Activated CD4-positive, alpha-beta T cell treated with anti-CD3 and anti-CD28 coated beads for 36 hours (primary cell): ENCODE results near the gene ZG16B. TPM values are rescaled to one million over a fixed set of nuclear protein-coding genes. Genes with fewer than 3 reads are reported as not detected.

Experiments used
- ATAC-seq: fragments of 200-7000 bp; cut with Tn5 transposase; one replicate; pipeline ENCODE4 v1.10.0; 2021; ENCODE audit warnings: mild to moderate bottlenecking, moderate library complexity
- CTCF ChIA-PET: fragments of 350-600 bp; sonication (Branson Sonifier 250); formaldehyde crosslinking; loops from one replicate; lab custom pipeline; 2021; ENCODE audit warnings: antibody characterized with exemption; lab: Charles Lee
- POLR2A ChIA-PET: fragments of 350-600 bp; sonication (Branson Sonifier 250); formaldehyde crosslinking; loops from one replicate; lab custom pipeline; 2021; ENCODE audit warnings: antibody characterized with exemption, inconsistent platforms; lab: Charles Lee
- DNase-seq: peaks from one replicate; pipeline ENCODE4 v3.0.0-alpha.2; 2020
- H3K27ac Mint-ChIP-seq: one replicate; pipeline ENCODE4 v1.8.0; 2021; ENCODE audit warnings: mixed read lengths
- H3K27me3 Mint-ChIP-seq: one replicate; pipeline ENCODE4 v1.8.0; 2021; ENCODE audit warnings: mixed read lengths
- H3K36me3 Mint-ChIP-seq: one replicate; pipeline ENCODE4 v1.8.0; 2021; ENCODE audit warnings: low read depth, mixed read lengths
- H3K4me1 Mint-ChIP-seq: one replicate; pipeline ENCODE4 v1.8.0; 2021; ENCODE audit warnings: mixed read lengths
- H3K4me3 Mint-ChIP-seq: one replicate; pipeline ENCODE4 v1.8.0; 2021; ENCODE audit warnings: mild to moderate bottlenecking, moderate library complexity, mixed read lengths
- H3K9me3 Mint-ChIP-seq: one replicate; pipeline ENCODE4 v1.8.0; 2021; ENCODE audit warnings: low read depth, mixed read lengths
- intact Hi-C, 2 experiments: fragments of 100-400 bp; cut with DNase I in 1 of 2; cut with micrococcal nuclease in 1 of 2; formaldehyde crosslinking; loops; one replicate each; pipeline versions ENCODE4 v1.14.2 to v1.15.1; 2022 to 2024; cut with DNase I, micrococcal nuclease
- total RNA-seq, 2 experiments: library from RNA; stranded (reverse); gene quantifications; one replicate each; pipeline ENCODE4 v1.2.3, GENCODE V29; 2021

The ZG16B gene
- total RNA-seq, 2 experiments from 2014 or later = 0.65 to 1.2 TPM

DNA sequence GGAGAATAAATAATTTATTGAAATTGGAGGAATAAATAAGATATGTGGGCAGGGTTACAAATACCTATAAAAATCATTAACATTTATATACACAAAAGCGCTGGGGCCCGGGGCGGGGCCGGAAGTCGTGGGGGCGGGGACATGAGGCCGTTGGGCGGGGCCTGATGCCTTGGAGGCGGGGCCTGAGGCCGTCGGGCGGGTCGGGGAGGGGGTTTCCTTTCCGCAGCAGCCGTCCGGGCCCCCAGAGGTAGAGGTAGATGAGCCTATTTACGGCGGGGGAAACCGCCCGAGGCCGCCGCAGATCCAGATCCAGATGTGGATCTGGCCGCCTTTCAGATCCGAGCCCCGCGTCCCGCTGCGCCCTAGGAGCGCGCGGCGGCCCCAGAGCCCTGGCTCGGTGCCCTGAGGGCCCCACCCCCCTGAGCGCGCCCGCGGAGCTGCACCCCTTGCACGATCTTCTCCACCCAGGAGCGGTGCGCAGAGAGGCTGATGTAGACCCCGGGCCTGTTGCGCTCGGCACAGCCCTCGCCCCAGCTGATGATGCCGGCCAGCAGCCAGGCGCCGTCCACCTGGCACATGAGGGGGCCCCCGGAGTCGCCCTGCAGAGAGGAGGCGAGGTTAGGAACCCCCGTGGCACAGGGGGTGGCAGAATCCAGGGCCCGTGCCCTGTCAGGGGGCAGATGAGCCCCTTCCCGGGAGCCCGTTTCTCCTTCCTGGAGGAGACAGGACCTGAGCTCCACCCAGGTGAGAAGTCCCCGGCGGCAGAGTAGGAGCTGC lies 22.8 kb downstream of the ZG16B start:
- CTCF ChIA-PET = interaction anchor here (0.6 to 2.6 kb wide), 7 partner anchors 9 to 145 kb away, joined by 3 to 15 read pairs (median 10); no protein-coding TSS in a partner anchor
- Mint-ChIP-seq H3K27me3 (peaks cover 7% of the 10 kb centered on the region), H3K4me1 (peaks cover 4% of the 10 kb centered on the region), H3K4me3 (no peak overlapping the region), H3K36me3 (no peaks in the 10 kb centered on the region), H3K27ac (no peak overlapping the region), H3K9me3 (peaks cover 10% of the 10 kb centered on the region)
- intact Hi-C loops = no loop called here
- POLR2A ChIA-PET = no interaction called here
- DNase-seq (peak; percentile 30), ATAC-seq (no peak)

DNA sequence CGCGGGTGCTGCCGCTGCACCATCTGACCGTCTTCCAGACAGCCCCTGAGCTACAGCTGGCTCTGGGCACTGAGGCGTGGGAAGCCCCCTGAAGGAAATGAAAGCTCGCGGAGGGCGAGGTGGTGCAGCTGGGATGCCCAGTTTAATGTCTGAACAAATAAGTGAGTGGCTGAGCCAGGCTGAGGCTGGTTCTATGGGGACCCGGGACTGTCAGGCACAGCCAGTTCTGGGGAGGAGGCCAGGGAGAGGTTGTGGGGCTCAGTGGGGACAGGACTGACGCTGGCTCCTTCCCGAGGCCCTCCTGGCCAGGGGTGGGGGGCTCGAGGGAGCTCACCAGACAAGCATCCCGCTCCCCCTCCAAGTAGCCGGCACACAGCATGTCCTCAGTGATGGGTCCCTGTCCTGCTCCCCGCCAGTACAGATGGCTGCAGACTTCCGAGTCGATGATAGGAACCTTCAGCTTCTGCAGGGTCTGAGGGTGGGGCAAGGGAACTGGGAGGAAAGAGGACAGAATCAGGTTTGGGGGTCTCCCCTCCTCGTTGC lies 23.5 kb downstream of the ZG16B start:
- Mint-ChIP-seq H3K4me3 (no peak overlapping the region), H3K9me3 (peaks cover 10% of the 10 kb centered on the region), H3K36me3 (no peaks in the 10 kb centered on the region), H3K27me3 (peaks cover 7% of the 10 kb centered on the region), H3K4me1 (peaks cover 4% of the 10 kb centered on the region), H3K27ac (no peak overlapping the region)
- intact Hi-C loops = no loop called here
- no peak for DNase-seq
- CTCF ChIA-PET = interaction anchor here (0.6 to 2.6 kb wide), 12 partner anchors 8 to 145 kb away, joined by 3 to 15 read pairs (median 4); partner anchors contain the start of gene FLYWCH2
- ATAC-seq = no peak
- POLR2A ChIA-PET = no interaction called here

DNA sequence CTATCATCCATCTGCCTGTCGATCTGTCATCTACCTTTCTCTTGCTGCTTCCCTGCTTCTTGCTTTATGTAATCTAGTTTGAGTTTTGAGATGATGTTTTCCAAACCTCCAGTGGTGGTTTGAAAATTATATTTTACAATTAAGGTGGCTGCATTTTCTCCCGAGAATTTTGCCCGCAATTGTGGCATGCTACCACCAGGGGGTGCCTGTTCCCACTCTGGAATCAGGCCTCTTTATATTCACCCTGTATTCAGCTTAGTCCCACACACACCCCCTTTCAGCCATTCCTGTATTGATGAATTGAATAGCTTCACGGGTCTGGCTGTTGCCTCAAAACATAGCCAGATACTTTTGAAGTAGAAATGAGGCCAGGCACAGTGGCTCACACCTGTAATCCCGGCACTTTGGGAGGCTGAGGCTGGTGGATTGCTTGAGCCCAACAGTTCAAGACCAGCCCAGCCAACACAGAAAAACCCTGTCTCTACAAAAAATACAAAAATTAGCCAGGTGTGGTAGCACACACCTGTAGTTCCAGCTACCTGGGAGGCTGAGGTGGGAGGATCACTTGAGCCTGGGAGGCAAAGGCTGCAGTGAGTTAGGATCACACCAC lies 24.7 kb downstream of the ZG16B start:
- Mint-ChIP-seq H3K4me3 (no peak overlapping the region), H3K27me3 (peaks cover 3% of the 10 kb centered on the region), H3K4me1 (peaks cover 4% of the 10 kb centered on the region), H3K36me3 (no peaks in the 10 kb centered on the region), H3K27ac (no peak overlapping the region), H3K9me3 (peaks cover 10% of the 10 kb centered on the region)
- peak; percentile 53 for DNase-seq
- ChIA-PET CTCF (interaction anchor here (0.6 to 2.6 kb wide), 12 partner anchors 9 to 105 kb away, joined by 3 to 15 read pairs (median 4); partner anchors contain the start of gene FLYWCH2), POLR2A (no interaction called here)
- intact Hi-C loops = no loop called here
- ATAC-seq = no peak

DNA sequence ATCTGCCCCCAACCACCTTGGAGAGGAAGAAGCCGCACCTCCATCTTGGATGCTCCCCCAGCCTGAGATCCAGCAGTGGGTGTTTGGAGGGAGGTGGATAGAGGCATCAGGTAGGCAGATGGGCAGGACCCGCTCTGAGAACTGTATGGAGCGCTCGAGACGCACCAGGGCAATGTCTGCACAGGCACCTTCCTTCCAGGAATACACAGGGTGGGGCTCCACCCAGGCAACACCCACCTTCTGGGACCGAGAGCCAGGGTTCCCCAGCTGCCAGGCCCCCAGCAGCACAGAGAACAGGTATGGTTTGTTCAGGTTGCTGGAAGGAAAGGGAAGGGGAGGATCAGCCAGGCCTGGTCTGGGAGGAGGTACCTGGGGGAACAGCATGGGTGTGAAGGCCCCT lies 25.4 kb downstream of the ZG16B start:
- DNase-seq (no peak), ATAC-seq (no peak)
- Mint-ChIP-seq H3K4me3 (no peak overlapping the region), H3K4me1 (peaks cover 4% of the 10 kb centered on the region), H3K9me3 (peaks cover 10% of the 10 kb centered on the region), H3K27ac (no peak overlapping the region), H3K27me3 (peaks cover 3% of the 10 kb centered on the region), H3K36me3 (no peaks in the 10 kb centered on the region)
- POLR2A ChIA-PET = no interaction called here
- CTCF ChIA-PET = interaction anchor here (0.8 to 2.6 kb wide), 6 partner anchors 10 to 57 kb away, joined by 3 to 15 read pairs (median 10); no protein-coding TSS in a partner anchor
- intact Hi-C loops = no loop called here

DNA sequence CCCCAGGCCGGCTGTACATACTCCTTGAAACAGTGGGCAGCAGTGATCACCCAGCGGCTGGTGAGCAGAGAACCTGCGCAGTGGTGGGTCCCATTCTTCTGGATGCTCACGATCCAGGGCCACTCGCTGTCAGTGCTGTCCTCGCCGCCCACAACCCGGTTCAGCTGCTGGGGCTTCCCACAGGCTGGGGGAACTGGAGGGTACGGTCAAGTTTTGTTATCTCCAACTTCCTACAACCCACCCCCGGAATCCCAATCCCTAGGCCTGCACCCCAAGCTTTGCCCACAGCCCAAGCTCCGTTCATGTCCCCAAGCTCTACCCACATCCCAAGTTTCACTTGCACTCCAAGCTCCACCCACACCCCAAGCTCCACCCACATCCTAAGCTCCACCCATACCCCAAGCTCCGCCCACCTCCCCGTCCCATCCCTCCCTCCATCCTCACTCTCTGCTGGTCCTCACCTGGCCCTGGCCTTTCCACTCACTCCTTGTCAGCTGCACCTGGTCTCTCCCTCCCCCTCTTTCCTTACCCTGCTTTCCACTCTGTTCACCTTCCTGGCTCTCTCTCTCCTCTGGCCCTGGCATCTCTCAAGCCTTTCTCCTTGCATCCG lies 26.1 kb downstream of the ZG16B start:
- peaks cover 10% of the 10 kb centered on the region for H3K9me3 Mint-ChIP-seq
- ChIA-PET CTCF (interaction anchor here (0.8 to 1.7 kb wide), 3 partner anchors 12 to 56 kb away, joined by 3 to 9 read pairs (median 4); no protein-coding TSS in a partner anchor), POLR2A (no interaction called here)
- H3K27ac Mint-ChIP-seq = no peak overlapping the region
- H3K4me3 Mint-ChIP-seq = no peak overlapping the region
- DNase-seq (peak; percentile 58), ATAC-seq (peak; percentile 57)
- intact Hi-C loops = no loop called here
- no peaks in the 10 kb centered on the region for H3K36me3 Mint-ChIP-seq
- peaks cover 5% of the 10 kb centered on the region for H3K27me3 Mint-ChIP-seq
- H3K4me1 Mint-ChIP-seq = peaks cover 4% of the 10 kb centered on the region

DNA sequence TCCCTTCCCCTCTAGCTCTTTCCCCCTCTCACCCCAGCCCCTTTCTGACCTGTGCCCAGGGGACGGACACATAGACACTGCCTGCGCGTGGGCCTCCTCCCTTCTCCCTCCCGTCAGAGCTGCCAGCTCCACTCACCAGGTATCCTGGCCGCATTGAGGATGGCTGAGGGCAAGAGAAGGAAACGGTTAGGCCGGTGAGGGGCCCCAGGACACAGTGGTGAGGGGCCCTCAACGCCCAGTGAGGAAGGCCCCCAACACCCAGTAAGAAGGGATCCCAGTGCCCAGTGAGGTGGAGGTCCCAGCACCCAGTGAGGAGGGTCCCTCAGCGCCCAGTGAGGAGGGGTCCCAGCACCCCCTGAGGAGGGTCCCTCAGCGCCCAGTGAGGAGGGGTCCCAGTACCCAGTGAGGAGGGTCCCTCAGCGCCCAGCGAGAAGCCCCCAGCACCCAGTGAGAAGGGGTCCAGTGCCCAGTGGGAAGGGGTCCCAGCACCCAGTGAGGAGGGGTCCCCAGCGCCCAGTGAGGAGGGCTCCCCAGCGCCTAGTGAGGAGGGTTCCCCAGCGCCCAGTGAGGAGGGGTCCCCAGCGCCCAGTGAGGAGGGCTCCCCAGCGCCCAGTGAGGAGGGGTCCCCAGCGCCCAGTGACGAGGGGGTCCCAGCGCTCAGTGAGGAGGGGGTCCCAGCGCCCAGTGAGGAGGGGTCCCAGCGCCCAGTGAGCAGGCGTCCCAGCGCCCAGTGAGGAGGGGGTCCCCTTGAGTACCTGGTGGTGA lies 26.8 kb downstream of the ZG16B start:
- Mint-ChIP-seq H3K27ac (no peak overlapping the region), H3K36me3 (no peaks in the 10 kb centered on the region), H3K4me3 (no peak overlapping the region), H3K9me3 (peaks cover 10% of the 10 kb centered on the region), H3K27me3 (peaks cover 7% of the 10 kb centered on the region), H3K4me1 (peaks cover 4% of the 10 kb centered on the region)
- CTCF ChIA-PET = interaction anchor here (1.7 kb wide), 1 partner anchor 11 kb away, joined by 9 read pairs; no protein-coding TSS in a partner anchor
- POLR2A ChIA-PET = no interaction called here
- ATAC-seq (no peak), DNase-seq (no peak)
- intact Hi-C loops = no loop called here

DNA sequence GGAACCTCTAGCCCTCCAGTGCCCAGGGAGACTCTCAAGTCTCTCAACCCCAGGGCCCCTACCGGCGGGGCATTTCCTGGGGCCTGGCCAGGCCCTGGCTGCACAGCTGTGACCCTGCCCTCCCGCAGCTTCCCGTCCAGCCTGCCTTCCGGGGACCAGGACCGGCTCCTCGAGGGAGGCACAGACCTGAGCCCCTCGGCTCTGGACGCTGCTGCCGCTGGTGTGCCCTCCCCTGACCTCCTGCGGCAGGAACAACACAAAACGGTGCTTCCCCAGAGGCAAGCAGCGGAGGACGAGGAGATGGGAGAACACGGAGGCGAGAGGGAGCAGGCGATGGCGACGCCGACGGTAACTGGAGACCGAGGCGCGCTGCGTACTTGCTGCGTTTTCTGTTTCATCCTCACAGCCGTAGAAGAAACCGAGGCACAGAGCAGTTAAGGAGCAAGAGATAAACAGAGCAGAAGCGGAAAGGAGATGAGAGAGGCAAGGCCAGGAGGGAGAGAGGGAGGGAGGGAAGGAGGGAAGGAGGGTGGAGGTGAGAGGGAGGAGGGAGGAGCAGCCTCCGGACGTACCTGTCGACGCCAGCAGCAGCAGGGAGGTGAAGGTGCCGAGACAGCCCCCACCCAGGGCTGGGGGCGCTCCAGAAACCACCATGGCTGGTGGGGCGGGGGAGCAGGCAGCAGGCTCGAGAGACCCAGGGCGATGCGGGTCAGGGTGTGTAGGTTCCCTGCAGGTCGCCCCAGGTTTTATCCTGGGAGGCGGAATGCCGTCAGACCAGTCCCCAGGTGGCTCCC lies 27.5 kb downstream of the ZG16B start, which contains the start of gene PRSS22:
TSS of gene PRSS22 (minus strand) at position 720 of the 794 bp plus-strand sequence. CDS start at position 654, 66 bp downstream.
- Mint-ChIP-seq H3K36me3 (no peaks in the 10 kb centered on the region), H3K4me1 (peaks cover 4% of the 10 kb centered on the region), H3K27ac (no peak within 1 kb of the TSS), H3K27me3 (peaks cover 7% of the 10 kb centered on the region), H3K9me3 (peaks cover 10% of the 10 kb centered on the region), H3K4me3 (peak within 1 kb of the TSS; percentile 25)
- intact Hi-C loops = no loop called here
- no peak for DNase-seq
- ChIA-PET POLR2A (no interaction called here), CTCF (interaction anchor here (0.7 to 1.7 kb wide), 2 partner anchors 11 kb away, joined by 4 to 9 read pairs; no protein-coding TSS in a partner anchor)
- ATAC-seq = no peak

DNA sequence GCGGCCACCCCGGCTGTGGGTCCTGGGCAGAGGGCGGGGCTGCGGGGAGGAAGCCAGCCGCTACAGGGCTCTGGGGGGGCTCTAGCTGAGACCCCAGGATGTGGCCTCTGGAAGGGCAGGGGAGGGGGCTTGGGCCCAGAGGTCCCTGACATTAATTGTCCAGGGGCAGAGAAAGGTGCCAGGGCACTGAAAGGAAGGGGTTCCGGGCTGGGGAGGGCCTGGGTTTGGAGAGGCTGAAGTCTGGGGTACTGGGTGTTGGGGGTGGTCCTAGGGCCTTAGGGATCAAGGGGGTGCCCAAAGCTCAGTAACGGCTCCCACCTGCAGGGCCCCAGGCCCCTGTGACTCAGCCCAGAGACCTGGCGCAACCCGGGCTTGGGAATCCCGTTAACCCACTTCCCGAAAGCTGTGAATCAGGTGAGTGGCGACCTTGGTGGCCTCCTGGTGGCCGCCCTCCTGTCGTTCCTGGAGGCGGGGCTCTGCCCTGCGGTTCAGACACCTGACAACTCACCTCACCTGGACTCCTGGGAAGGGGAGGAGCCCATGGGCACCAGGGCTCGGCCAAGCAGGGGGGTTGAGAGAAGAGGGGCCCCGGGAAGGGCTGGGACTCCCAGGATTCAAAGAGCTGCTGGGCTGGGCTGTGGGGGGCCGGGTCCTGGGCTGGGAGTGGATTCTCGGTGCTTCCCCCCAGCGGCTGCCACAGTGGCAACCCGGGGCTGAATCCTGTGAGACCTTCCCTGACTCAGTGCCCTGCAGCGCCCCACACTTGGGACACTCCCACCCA lies 28.3 kb downstream of the ZG16B start:
- intact Hi-C loops = no loop called here
- ATAC-seq = no peak
- H3K4me3 Mint-ChIP-seq = no peak overlapping the region
- CTCF ChIA-PET = interaction anchor here (0.7 kb wide), 1 partner anchor 10 kb away, joined by 4 read pairs; no protein-coding TSS in a partner anchor
- no peak overlapping the region for H3K27ac Mint-ChIP-seq
- POLR2A ChIA-PET = no interaction called here
- H3K4me1 Mint-ChIP-seq = peaks cover 4% of the 10 kb centered on the region
- no peak for DNase-seq
- peaks cover 7% of the 10 kb centered on the region for H3K27me3 Mint-ChIP-seq
- peaks cover 10% of the 10 kb centered on the region for H3K9me3 Mint-ChIP-seq
- no peaks in the 10 kb centered on the region for H3K36me3 Mint-ChIP-seq

DNA sequence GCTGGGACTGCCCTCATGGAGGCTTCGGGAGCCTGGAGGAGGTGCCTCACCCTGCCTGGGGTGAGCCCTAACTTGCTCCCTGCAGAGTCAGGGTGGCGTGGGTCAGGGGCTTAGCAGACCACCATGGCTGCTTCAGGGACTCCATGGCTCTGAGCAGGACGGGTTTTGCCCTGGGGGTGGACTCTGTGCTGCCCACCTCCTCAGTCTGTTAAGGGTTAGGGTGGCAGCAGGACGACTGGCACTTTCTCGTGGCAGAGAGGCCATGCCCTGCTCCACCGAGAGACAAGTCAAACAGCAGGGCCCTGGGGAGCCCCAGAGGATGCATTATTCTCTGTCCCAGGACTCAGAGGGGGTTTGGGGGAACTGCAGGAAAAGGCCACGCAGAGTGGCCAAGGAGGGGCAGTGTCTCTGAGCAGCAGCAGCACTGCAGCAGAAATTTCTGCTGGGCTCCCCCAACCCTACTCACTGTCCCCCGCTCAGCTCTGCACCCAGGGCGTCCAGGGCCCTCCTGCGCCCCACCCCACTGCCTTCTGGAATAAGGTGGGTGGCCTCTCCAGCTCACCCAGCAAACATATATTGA lies 29.7 kb downstream of the ZG16B start:
- no peaks in the 10 kb centered on the region for H3K36me3 Mint-ChIP-seq
- peaks cover 7% of the 10 kb centered on the region for H3K27me3 Mint-ChIP-seq
- intact Hi-C loops = no loop called here
- POLR2A ChIA-PET = no interaction called here
- no peak overlapping the region for H3K27ac Mint-ChIP-seq
- ATAC-seq (no peak), DNase-seq (no peak)
- CTCF ChIA-PET = interaction anchor here (1.1 kb wide), 1 partner anchor 9 kb away, joined by 3 read pairs; no protein-coding TSS in a partner anchor
- peaks cover 4% of the 10 kb centered on the region for H3K4me1 Mint-ChIP-seq
- H3K9me3 Mint-ChIP-seq = peaks cover under 1% of the 10 kb centered on the region
- no peak overlapping the region for H3K4me3 Mint-ChIP-seq
